Loucy (cell line): ENCODE results near the gene ARL14.
"Not testable (repeated sequence)": the region's sequence is repeated elsewhere in the genome, so short reads cannot be mapped to it uniquely, and the experiment has no call there.

Experiments used
- H2AFZ ChIP-seq: fragments of 200-600 bp; sonication (generic); 2 replicates; pipeline ENCODE4 v1.6.0; 2016; ENCODE audit warnings: antibody characterized with exemption, mild to moderate bottlenecking, low read length, moderate library complexity
- H3F3A ChIP-seq: fragments of 200-600 bp; 2 replicates; pipeline ENCODE4 v1.6.0; 2016; ENCODE audit warnings: antibody characterized with exemption, low read depth, mild to moderate bottlenecking
- H3K27me3 ChIP-seq: fragments of 200-600 bp; sonication (generic); 2 replicates; pipeline ENCODE4 v1.6.1; 2014; ENCODE audit warnings: low read length, mild to moderate bottlenecking; ENCODE audit not compliant: insufficient read depth, poor library complexity, severe bottlenecking
- H3K36me3 ChIP-seq: fragments of 200-600 bp; sonication (generic); 2 replicates; pipeline ENCODE4 v1.6.1; 2016; ENCODE audit warnings: low read length; ENCODE audit not compliant: insufficient read depth
- H3K4me1 ChIP-seq: fragments of 200-600 bp; sonication (generic); 2 replicates; pipeline ENCODE4 v1.5.1; 2014; ENCODE audit warnings: low read length, mild to moderate bottlenecking; ENCODE audit not compliant: insufficient read depth, poor library complexity, severe bottlenecking
- H3K4me2 ChIP-seq: fragments of 200-600 bp; sonication (generic); 2 replicates; pipeline ENCODE4 v1.6.0; 2014; ENCODE audit warnings: antibody characterized with exemption, low read length, low read depth, mild to moderate bottlenecking; ENCODE audit not compliant: poor library complexity, severe bottlenecking
- H3K4me3 ChIP-seq: fragments of 200-600 bp; sonication (generic); 2 replicates; pipeline ENCODE4 v1.5.1; 2014; ENCODE audit warnings: low read length, mild to moderate bottlenecking, mixed read lengths; ENCODE audit not compliant: poor library complexity, severe bottlenecking
- H3K79me2 ChIP-seq: fragments of 200-600 bp; sonication (generic); 2 replicates; pipeline ENCODE4 v1.6.1; 2014; ENCODE audit warnings: low read length; ENCODE audit not compliant: insufficient read depth
- H3K9ac ChIP-seq: fragments of 200-600 bp; sonication (generic); 2 replicates; pipeline ENCODE4 v1.6.0; 2014; ENCODE audit warnings: mild to moderate bottlenecking, low read depth, low read length, moderate library complexity; ENCODE audit not compliant: poor library complexity, severe bottlenecking
- H3K9me2 ChIP-seq: fragments of 200-600 bp; sonication (generic); replicated peaks from 2 replicates; pipeline ENCODE4 v1.6.1; 2016; ENCODE audit warnings: low read depth, low read length, mixed read lengths
- H3K9me3 ChIP-seq: fragments of 200-600 bp; sonication (generic); 2 replicates; pipeline ENCODE4 v1.6.1; 2014; ENCODE audit warnings: mild to moderate bottlenecking, antibody characterized with exemption, low read length, low read depth; ENCODE audit not compliant: insufficient read depth
- H4K20me1 ChIP-seq: fragments of 200-600 bp; sonication (generic); 2 replicates; pipeline ENCODE4 v1.6.0; 2014; ENCODE audit warnings: antibody characterized with exemption, low read length, mild to moderate bottlenecking; ENCODE audit not compliant: insufficient read depth, poor library complexity, severe bottlenecking
- EZH2phosphoT487 ChIP-seq: fragments of 200-600 bp; IDR thresholded peaks from 2 replicates; pipeline ENCODE4 v1.6.1; 2018; ENCODE audit warnings: antibody characterized with exemption, mild to moderate bottlenecking, moderate library complexity, borderline replicate concordance
- TF ChIP-seq, protein P1 (sequence below): fragments of 200-600 bp; sonication (generic); conservative IDR thresholded peaks from 2 replicates; pipeline ENCODE4 v1.5.1; 2014; ENCODE audit warnings: mild to moderate bottlenecking, antibody characterized with exemption, low read length

The ARL14 gene

GRCh38 chr3:160709477-160710182, 32.7 kb downstream of the ARL14 start:
- Histone ChIP-seq H3K9ac (no peak overlapping the region), H3F3A (no peaks in the 10 kb centered on the region), H3K9me3 (no peaks in the 10 kb centered on the region), H3K9me2 (no peaks in the 10 kb centered on the region), H3K27me3 (no peaks in the 10 kb centered on the region), H3K36me3 (no peaks in the 10 kb centered on the region), H3K4me2 (no peak overlapping the region), H4K20me1 (no peaks in the 10 kb centered on the region), H3K4me1 (no peaks in the 10 kb centered on the region), H2AFZ (no peak overlapping the region), H3K79me2 (no peaks in the 10 kb centered on the region), H3K4me3 (no peak overlapping the region)
- TF ChIP-seq, protein P1, sequence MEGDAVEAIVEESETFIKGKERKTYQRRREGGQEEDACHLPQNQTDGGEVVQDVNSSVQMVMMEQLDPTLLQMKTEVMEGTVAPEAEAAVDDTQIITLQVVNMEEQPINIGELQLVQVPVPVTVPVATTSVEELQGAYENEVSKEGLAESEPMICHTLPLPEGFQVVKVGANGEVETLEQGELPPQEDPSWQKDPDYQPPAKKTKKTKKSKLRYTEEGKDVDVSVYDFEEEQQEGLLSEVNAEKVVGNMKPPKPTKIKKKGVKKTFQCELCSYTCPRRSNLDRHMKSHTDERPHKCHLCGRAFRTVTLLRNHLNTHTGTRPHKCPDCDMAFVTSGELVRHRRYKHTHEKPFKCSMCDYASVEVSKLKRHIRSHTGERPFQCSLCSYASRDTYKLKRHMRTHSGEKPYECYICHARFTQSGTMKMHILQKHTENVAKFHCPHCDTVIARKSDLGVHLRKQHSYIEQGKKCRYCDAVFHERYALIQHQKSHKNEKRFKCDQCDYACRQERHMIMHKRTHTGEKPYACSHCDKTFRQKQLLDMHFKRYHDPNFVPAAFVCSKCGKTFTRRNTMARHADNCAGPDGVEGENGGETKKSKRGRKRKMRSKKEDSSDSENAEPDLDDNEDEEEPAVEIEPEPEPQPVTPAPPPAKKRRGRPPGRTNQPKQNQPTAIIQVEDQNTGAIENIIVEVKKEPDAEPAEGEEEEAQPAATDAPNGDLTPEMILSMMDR = no peak
- no peak for TF ChIP-seq EZH2phosphoT487

DNA sequence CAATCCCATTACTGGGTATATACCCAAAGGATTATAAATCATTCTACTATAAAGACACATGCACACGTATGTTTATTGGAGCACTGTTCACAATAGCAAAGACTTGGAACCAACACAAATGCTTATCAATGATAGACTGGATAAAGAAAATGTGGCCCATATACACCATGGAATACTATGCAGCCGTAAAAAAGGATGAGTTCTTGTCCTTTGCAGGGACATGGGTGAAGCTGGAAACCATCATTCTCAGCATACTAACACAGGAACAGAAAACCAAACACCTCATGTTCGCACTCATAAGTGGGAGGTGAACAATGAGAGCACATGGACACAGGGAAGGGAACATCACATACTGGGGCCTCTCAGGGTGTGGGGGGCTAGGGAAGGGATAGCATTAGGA, 36.2 kb downstream of the ARL14 start:
- H3K4me3 ChIP-seq, H3K79me2 ChIP-seq, H4K20me1 ChIP-seq, H3F3A ChIP-seq, H3K4me1 ChIP-seq, H3K4me2 ChIP-seq, H3K9ac ChIP-seq, H3K9me3 ChIP-seq, H3K27me3 ChIP-seq, H3K36me3 ChIP-seq, H2AFZ ChIP-seq, H3K9me2 ChIP-seq: not testable (repeated sequence)

- Histone ChIP-seq H3F3A (no peaks in the 10 kb centered on the region), H3K4me2 (no peak overlapping the region), H3K9me2 (no peaks in the 10 kb centered on the region), H2AFZ (no peak overlapping the region), H4K20me1 (no peaks in the 10 kb centered on the region), H3K9me3 (no peaks in the 10 kb centered on the region), H3K36me3 (no peaks in the 10 kb centered on the region), H3K27me3 (no peaks in the 10 kb centered on the region), H3K4me3 (no peak overlapping the region), H3K9ac (no peak overlapping the region), H3K4me1 (no peaks in the 10 kb centered on the region), H3K79me2 (no peaks in the 10 kb centered on the region)
- no peak for TF ChIP-seq EZH2phosphoT487
- TF ChIP-seq, protein P1 = no peak
Measured at GRCh38 chr3:160719710-160720109, 42.8 kb downstream of the ARL14 start.

GRCh38 chr3:160720123-160720746, 43.3 kb downstream of the ARL14 start:
- no peaks in the 10 kb centered on the region for H3F3A ChIP-seq
- no peaks in the 10 kb centered on the region for H3K36me3 ChIP-seq
- no peaks in the 10 kb centered on the region for H3K9me3 ChIP-seq
- TF ChIP-seq EZH2phosphoT487 = no peak
- TF ChIP-seq, protein P1 = peak; percentile 55
- H2AFZ ChIP-seq = no peak overlapping the region
- no peak overlapping the region for H3K9ac ChIP-seq
- H4K20me1 ChIP-seq = no peaks in the 10 kb centered on the region
- H3K4me3 ChIP-seq = no peak overlapping the region
- no peaks in the 10 kb centered on the region for H3K79me2 ChIP-seq
- no peaks in the 10 kb centered on the region for H3K9me2 ChIP-seq
- H3K4me2 ChIP-seq = no peak overlapping the region
- H3K27me3 ChIP-seq = no peaks in the 10 kb centered on the region
- peaks cover 2% of the 10 kb centered on the region for H3K4me1 ChIP-seq
